Muscle layer of duodenum (tissue), 2 donors: ENCODE results near the gene TMEFF1.
"Not testable (repeated sequence)": the region's sequence is repeated elsewhere in the genome, so short reads cannot be mapped to it uniquely, and the experiment has no call there.

Experiments used
- H3K27ac ChIP-seq: one replicate; pipeline ENCODE4 v1.7.0; 2013; ENCODE audit warnings: mild to moderate bottlenecking, low read length
- H3K27me3 ChIP-seq: one replicate; pipeline ENCODE4 v1.7.0; 2013; ENCODE audit warnings: low read depth, mild to moderate bottlenecking, control low read depth, low read length
- H3K36me3 ChIP-seq, 2 donors: one replicate each; pipeline ENCODE4 v1.7.0; 2013; ENCODE audit warnings: low read length in 2 of 2, control low read depth in 1 of 2, mild to moderate bottlenecking in 1 of 2; ENCODE audit not compliant: insufficient read depth in 2 of 2, control insufficient read depth in 1 of 2
- H3K4me1 ChIP-seq, 2 donors: one replicate each; pipeline ENCODE4 v1.7.0; 2013; ENCODE audit warnings: low read length in 2 of 2, mild to moderate bottlenecking in 2 of 2, control low read depth in 1 of 2, moderate library complexity in 1 of 2; ENCODE audit not compliant: insufficient read depth in 2 of 2, control insufficient read depth in 1 of 2
- H3K4me3 ChIP-seq, 2 donors: one replicate each; pipeline ENCODE4 v1.7.0; 2013; ENCODE audit warnings: low read length in 2 of 2, low read depth in 1 of 2, mild to moderate bottlenecking in 1 of 2
- H3K9me3 ChIP-seq, 2 donors: one replicate each; pipeline ENCODE4 v1.7.0; 2013; ENCODE audit warnings: low read length in 2 of 2, control low read depth in 1 of 2, mild to moderate bottlenecking in 1 of 2; ENCODE audit not compliant: control insufficient read depth in 1 of 2
- donor health status: healthy.

The TMEFF1 gene

GRCh38 chr9:100499460-100499859 lies 26.5 kb downstream of the TMEFF1 start:
- Histone ChIP-seq H3K4me3 (no peak overlapping the region), H3K27ac (no peak overlapping the region), H3K4me1 (no peaks in the 10 kb centered on the region), H3K27me3 (no peaks in the 10 kb centered on the region), H3K9me3 (no peaks in the 10 kb centered on the region), H3K36me3 (no peaks in the 10 kb centered on the region)

- no peaks in the 10 kb centered on the region for H3K27me3 ChIP-seq
- H3K4me1 ChIP-seq = no peaks in the 10 kb centered on the region
- no peak overlapping the region for H3K4me3 ChIP-seq
- H3K9me3 ChIP-seq = no peaks in the 10 kb centered on the region
- H3K36me3 ChIP-seq = no peaks in the 10 kb centered on the region
- H3K27ac ChIP-seq = no peak overlapping the region
These were observed 26.9 kb downstream of the TMEFF1 start for GRCh38 chr9:100499866-100500265.

GRCh38 chr9:100505564-100506159 lies 32.7 kb downstream of the TMEFF1 start:
- Histone ChIP-seq H3K9me3 (no peaks in the 10 kb centered on the region), H3K36me3 (no peaks in the 10 kb centered on the region), H3K4me1 (no peaks in the 10 kb centered on the region), H3K27me3 (no peaks in the 10 kb centered on the region), H3K27ac (no peak overlapping the region), H3K4me3 (no peak overlapping the region)

- not testable (repeated sequence) for H3K9me3 ChIP-seq, H3K36me3 ChIP-seq
These were observed 34.4 kb downstream of the TMEFF1 start for GRCh38 chr9:100507350-100507749.

GRCh38 chr9:100511205-100511604 lies 38.3 kb downstream of the TMEFF1 start:
- Histone ChIP-seq H3K36me3 (no peaks in the 10 kb centered on the region), H3K4me1 (no peaks in the 10 kb centered on the region), H3K27me3 (no peaks in the 10 kb centered on the region), H3K27ac (no peak overlapping the region), H3K9me3 (no peaks in the 10 kb centered on the region), H3K4me3 (no peak overlapping the region)

More at GRCh38 chr9:100507350-100507749, 34.4 kb downstream of the TMEFF1 start:
- not testable (repeated sequence) for H3K27me3 ChIP-seq, H3K27ac ChIP-seq, H3K4me1 ChIP-seq, H3K4me3 ChIP-seq

- H3K27ac ChIP-seq = no peak overlapping the region
- no peaks in the 10 kb centered on the region for H3K4me1 ChIP-seq
- H3K9me3 ChIP-seq = no peaks in the 10 kb centered on the region
- H3K27me3 ChIP-seq = no peaks in the 10 kb centered on the region
- H3K4me3 ChIP-seq = no peak overlapping the region
- no peaks in the 10 kb centered on the region for H3K36me3 ChIP-seq
These were observed 42.9 kb downstream of the TMEFF1 start for GRCh38 chr9:100515578-100516494.

GRCh38 chr9:100521282-100521681 lies 48.3 kb downstream of the TMEFF1 start:
- Histone ChIP-seq H3K36me3 (no peaks in the 10 kb centered on the region), H3K4me1 (no peaks in the 10 kb centered on the region), H3K9me3 (no peaks in the 10 kb centered on the region), H3K27me3 (no peaks in the 10 kb centered on the region), H3K4me3 (no peak overlapping the region), H3K27ac (no peak overlapping the region)

- H3K4me1 ChIP-seq = no peaks in the 10 kb centered on the region
- no peaks in the 10 kb centered on the region for H3K27me3 ChIP-seq
- H3K9me3 ChIP-seq = no peaks in the 10 kb centered on the region
- no peak overlapping the region for H3K4me3 ChIP-seq
- no peaks in the 10 kb centered on the region for H3K36me3 ChIP-seq
- H3K27ac ChIP-seq = no peak overlapping the region
These were observed 52.6 kb downstream of the TMEFF1 start for GRCh38 chr9:100525563-100525962.

GRCh38 chr9:100527180-100527794 lies 54.3 kb downstream of the TMEFF1 start:
- H3K27me3 ChIP-seq, H3K36me3 ChIP-seq, H3K27ac ChIP-seq: not testable (repeated sequence)

GRCh38 chr9:100534401-100534800 lies 61.5 kb downstream of the TMEFF1 start:
- Histone ChIP-seq H3K4me1 (no peaks in the 10 kb centered on the region), H3K36me3 (peaks cover 0 to 1% of the 10 kb centered on the region in 2 donors), H3K27me3 (no peaks in the 10 kb centered on the region), H3K27ac (no peak overlapping the region), H3K9me3 (no peaks in the 10 kb centered on the region), H3K4me3 (no peak overlapping the region)

More at GRCh38 chr9:100527180-100527794, 54.3 kb downstream of the TMEFF1 start:
- H3K9me3 ChIP-seq, H3K4me3 ChIP-seq, H3K4me1 ChIP-seq: not testable (repeated sequence)

GRCh38 chr9:100540327-100540726 lies 67.4 kb downstream of the TMEFF1 start:
- Histone ChIP-seq H3K4me1 (no peaks in the 10 kb centered on the region), H3K27ac (no peak overlapping the region), H3K36me3 (peaks cover 0 to 5% of the 10 kb centered on the region in 2 donors), H3K9me3 (no peaks in the 10 kb centered on the region), H3K27me3 (no peaks in the 10 kb centered on the region), H3K4me3 (no peak overlapping the region)
